GM06990 (cell line): ENCODE results near the gene EEF1E1.

Source experiments
- DNase-seq: peaks from one replicate; pipeline ENCODE4 v3.0.0-alpha.2; 2011; ENCODE audit not compliant: insufficient read length; ENCODE audit errors: extremely low read depth
- H3K27me3 ChIP-seq: replicated peaks from 2 replicates; pipeline ENCODE4 v1.6.0; 2011; ENCODE audit warnings: low read length; ENCODE audit not compliant: control insufficient read depth, insufficient read depth
- H3K36me3 ChIP-seq: 2 replicates; pipeline ENCODE4 v1.5.1; 2011; ENCODE audit warnings: low read length; ENCODE audit not compliant: control insufficient read depth, insufficient read depth
- H3K4me3 ChIP-seq: replicated peaks from 2 replicates; pipeline ENCODE4 v1.5.1; 2011; ENCODE audit warnings: low read depth, mild to moderate bottlenecking, control low read depth, low read length
- TF ChIP-seq, protein P1 (sequence below): IDR thresholded peaks from 2 replicates; pipeline ENCODE4 v1.5.1; 2011; ENCODE audit warnings: low read length, control low read depth, mild to moderate bottlenecking, inconsistent platforms; ENCODE audit not compliant: insufficient read depth, poor library complexity, severe bottlenecking

EEF1E1 gene

DNA sequence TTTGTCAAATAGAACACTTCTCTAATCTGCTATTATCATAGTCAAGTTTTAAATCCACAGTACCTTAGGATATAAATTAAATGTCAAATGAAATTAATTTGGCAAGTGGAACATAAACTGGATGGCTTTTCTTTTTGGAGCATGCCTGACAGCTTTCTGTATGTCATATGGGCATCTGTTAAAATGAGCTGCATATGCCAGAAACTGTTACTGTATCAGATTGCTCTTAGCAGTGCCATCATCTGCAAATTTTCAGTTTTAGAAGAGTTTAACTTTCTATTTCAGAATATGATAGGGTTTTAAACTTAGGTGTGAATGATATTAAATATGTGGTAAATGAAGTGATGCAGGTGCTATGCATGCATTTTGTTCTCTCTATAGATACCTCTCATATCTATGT, 3.4 kb upstream of the EEF1E1 start:
- DNase-seq, result no peak
- Histone ChIP-seq H3K27me3 (no peaks in the 10 kb centered on the region), H3K36me3 (no peaks in the 10 kb centered on the region), H3K4me3 (no peak overlapping the region)
- TF ChIP-seq, protein P1, sequence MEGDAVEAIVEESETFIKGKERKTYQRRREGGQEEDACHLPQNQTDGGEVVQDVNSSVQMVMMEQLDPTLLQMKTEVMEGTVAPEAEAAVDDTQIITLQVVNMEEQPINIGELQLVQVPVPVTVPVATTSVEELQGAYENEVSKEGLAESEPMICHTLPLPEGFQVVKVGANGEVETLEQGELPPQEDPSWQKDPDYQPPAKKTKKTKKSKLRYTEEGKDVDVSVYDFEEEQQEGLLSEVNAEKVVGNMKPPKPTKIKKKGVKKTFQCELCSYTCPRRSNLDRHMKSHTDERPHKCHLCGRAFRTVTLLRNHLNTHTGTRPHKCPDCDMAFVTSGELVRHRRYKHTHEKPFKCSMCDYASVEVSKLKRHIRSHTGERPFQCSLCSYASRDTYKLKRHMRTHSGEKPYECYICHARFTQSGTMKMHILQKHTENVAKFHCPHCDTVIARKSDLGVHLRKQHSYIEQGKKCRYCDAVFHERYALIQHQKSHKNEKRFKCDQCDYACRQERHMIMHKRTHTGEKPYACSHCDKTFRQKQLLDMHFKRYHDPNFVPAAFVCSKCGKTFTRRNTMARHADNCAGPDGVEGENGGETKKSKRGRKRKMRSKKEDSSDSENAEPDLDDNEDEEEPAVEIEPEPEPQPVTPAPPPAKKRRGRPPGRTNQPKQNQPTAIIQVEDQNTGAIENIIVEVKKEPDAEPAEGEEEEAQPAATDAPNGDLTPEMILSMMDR, result no peak

DNA sequence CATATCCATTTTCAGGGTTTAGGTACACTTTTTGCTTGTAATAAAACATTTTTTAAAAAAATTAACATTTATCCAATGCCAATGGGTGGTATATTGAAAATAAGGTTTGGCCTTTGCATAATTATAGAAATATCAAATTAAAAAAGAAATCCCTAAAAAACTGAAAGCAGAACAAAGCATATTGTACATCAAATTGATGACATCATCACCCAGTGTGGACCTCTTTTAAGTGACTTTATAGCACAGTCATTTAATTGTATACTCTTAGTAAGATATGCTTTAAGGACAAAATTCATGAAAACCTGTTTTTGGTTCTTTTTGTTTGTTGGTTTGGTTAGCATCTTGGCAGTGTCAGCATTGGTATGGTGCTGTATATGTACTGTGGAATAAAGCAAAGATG, 1.4 kb upstream of the EEF1E1 start:
- Histone ChIP-seq H3K36me3 (no peaks in the 10 kb centered on the region), H3K27me3 (no peaks in the 10 kb centered on the region), H3K4me3 (no peak overlapping the region)
- TF ChIP-seq, protein P1, result no peak
- no peak for DNase-seq

DNA sequence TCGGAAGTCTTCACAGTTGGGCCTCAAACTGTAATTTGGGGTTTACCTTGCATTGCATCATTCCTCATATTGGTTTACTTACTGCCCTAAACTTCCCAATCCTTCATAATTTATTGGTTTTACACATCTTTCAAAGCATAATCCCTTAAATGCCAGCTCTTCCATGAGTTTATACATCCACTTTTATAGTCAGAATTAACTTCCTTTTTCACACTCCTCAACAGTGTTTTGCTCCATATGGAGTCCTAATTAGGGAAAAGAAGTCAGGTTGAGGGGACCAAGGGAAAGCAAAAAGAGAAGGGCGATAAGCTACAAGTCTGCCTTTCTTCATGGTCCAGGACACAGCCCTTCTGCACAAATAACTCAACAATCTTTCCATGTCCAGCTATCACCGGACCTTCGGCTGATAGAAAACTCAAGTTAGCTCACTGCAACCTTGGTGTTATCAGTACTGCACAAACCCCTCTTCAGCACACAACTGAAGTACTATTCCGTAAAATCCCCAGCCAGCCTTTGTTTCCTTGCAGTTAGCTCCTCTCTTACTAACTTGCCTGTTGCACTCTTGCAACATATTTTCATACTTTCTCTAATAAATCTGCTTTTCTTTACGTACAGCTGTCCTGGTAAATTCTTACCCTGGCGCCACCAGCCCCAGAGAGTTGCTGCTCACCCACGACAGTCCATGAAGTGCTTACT, 2.0 kb downstream of the EEF1E1 start:
- H3K36me3 ChIP-seq, result peaks cover 2% of the 10 kb centered on the region
- TF ChIP-seq, protein P1, result no peak
- H3K27me3 ChIP-seq, result no peaks in the 10 kb centered on the region
- H3K4me3 ChIP-seq, result no peak overlapping the region
- no peak for DNase-seq

DNA sequence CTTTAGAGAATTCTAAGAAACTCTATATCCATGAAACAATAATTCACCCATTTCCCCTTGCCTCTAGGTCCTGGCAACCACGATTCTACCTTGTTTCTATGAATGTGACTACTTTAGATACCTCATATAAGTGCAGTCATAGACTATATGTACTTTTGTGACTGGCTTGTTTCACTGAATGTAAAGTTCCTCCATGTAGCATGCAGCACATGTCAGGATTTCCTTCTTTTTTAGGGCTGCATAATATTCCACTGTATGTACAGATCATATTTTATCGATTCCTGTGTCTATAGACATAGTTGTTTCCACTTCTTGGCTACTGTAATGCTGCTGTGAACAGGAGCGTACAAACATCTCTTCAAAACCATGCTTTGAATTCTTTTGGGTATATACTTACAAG, 11.7 kb downstream of the EEF1E1 start:
- TF ChIP-seq, protein P1, result no peak
- Histone ChIP-seq H3K27me3 (no peaks in the 10 kb centered on the region), H3K4me3 (no peak overlapping the region), H3K36me3 (peaks cover 21% of the 10 kb centered on the region)
- no peak for DNase-seq

DNA sequence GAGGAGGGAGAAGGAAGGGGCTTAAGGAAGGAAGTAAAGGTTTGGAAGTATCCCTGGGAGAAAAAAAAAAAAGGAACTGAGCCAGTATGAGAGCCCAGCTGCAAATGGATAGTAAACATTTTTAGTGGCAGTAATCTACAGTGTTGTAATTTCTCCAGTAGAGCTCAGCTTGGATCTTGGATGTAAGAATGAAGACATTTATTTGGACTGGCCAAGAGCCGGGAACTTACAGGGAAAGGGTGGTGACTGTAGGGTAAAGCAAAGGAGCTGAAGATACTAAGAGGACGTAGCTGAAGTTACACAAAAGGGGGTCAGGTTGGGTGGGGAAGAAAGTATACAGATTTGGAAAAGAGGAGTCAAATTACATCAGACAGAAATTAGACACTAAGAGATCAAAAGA, 13.5 kb downstream of the EEF1E1 start:
- TF ChIP-seq, protein P1, result no peak
- H3K27me3 ChIP-seq, result no peaks in the 10 kb centered on the region
- H3K4me3 ChIP-seq, result no peak overlapping the region
- no peak for DNase-seq
- H3K36me3 ChIP-seq, result peaks cover 19% of the 10 kb centered on the region
